ENCODE measurements around the gene KCNIP1.
"Not testable (repeated sequence)": the region's sequence is repeated elsewhere in the genome, so short reads cannot be mapped to it uniquely, and the experiment has no call there.

Gene KCNIP1

DNA sequence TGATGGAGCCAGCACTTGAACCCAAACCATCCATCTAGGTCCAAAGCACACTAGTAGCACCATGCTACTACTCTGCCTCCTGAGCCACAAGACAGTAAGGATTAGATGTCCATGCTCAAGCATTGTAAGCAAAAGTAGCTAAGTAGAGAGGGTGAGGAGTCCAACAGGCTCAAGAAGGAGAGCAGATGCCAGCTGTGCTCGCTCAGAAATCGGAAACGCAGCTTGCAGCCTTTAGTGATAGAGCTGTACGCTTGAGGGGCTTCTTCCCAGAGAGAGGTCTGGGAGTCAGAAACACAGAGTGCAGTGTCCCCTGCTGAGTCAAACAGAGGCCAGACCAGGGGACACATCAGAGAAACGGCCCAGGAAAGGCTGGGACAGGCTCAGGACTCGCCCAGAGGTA is 247.0 kb downstream of the KCNIP1 start:
- TF ChIP-seq CTCF (IDR thresholded peaks at IDR 0.05; ENCODE audit: insufficient read depth, low read depth, low read length, missing control alignments), result no peak
- no peak overlapping the region for H3K4me3 ChIP-seq (ENCODE audit: low read depth, low read length)
- no peak for DNase-seq (ENCODE audit: low read depth)

- no peak for DNase-seq (ENCODE audit: low read depth)
- no peak overlapping the region for H3K4me3 ChIP-seq (ENCODE audit: low read depth, low read length)
- TF ChIP-seq CTCF (IDR thresholded peaks at IDR 0.05; ENCODE audit: insufficient read depth, low read depth, low read length, missing control alignments), result no peak
Observed at GRCh38 chr5:170751631-170752030, 247.8 kb downstream of the KCNIP1 start.

GRCh38 chr5:170752257-170753215 is 248.7 kb downstream of the KCNIP1 start:
- TF ChIP-seq CTCF (IDR thresholded peaks at IDR 0.05; ENCODE audit: insufficient read depth, low read depth, low read length, missing control alignments), result no peak
- no peak for DNase-seq (ENCODE audit: low read depth)
- no peak overlapping the region for H3K4me3 ChIP-seq (ENCODE audit: low read depth, low read length)

DNA sequence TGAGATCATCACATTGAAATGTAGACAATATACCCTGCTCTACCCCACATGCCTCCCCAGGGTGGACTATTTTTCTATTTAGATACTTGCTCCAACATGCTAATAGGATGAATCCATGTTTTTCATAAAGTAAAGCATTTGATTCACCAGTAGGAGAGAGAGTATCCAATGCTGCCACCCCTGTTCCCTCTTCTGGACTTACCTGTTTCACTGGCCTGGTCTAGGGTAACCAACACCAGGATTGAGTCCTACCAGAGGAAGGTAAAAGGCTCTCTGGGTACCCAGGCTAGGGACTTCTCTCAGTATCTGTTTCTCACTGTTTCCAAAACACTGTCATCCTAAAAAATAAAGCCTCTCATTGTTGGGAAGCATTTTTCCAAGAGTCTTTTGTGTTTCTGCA is 249.5 kb downstream of the KCNIP1 start:
- DNase-seq (ENCODE audit: low read depth), result no peak
- H3K4me3 ChIP-seq (ENCODE audit: low read depth, low read length), result no peak overlapping the region
- TF ChIP-seq CTCF (IDR thresholded peaks at IDR 0.05; ENCODE audit: insufficient read depth, low read depth, low read length, missing control alignments), result no peak

DNA sequence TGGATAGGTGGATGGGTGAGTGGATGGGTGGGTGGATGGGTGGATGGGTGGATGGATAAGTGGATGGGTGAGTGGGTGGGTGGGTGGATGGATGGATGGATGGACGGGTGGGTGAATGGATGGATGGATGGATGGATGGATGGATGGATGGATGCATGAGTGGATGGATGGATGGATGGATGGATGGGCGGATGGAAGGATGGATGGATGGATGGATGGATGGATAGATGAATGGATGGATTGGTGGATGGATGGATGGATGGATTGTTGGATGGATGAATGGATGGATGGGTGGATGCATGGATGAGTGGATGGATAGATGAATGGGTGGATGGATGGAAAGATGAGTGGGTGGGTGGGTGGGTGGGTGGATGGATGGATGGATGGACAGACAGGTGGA is 250.7 kb downstream of the KCNIP1 start:
- not testable (repeated sequence) for DNase-seq (ENCODE audit: low read depth); H3K4me3 ChIP-seq (ENCODE audit: low read depth, low read length)

DNA sequence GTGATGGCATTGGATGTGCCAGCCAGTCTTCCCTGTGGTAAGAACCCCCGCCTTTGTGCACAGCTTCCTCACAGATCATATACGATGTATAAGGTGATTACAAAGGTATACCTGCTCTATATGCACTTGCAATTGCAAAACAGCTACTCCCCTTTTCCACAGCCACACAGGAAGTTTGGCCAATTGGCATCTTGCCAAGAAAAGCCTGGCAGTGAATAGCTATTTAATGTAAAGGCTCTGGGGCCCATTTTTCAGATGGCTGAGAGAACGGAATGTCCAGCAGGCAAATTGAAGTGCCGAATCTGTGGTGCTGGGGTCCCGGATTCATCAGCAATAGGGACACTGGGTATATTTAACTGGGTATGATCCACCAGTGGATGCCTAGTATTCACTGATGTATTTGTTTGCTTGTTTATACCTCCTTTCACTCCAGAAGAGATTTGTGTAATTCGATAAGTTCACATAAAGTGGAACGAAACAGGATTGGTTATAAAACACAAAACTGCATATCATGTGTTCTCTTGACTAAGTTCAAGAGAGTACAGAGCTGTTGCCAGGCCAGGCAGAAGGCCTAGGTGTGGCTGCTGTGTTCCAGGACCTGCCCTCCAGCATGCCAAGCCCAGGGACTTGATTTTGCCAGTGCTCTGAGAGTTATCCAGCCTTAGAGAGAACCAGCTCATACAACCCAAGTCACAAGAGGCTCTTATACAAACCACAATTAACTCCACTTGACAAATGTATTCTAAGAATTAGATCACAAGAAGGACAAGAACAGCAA is 252.0 kb downstream of the KCNIP1 start:
- DNase-seq (ENCODE audit: low read depth), result no peak
- no peak overlapping the region for H3K4me3 ChIP-seq (ENCODE audit: low read depth, low read length)
- no peak for TF ChIP-seq CTCF (IDR thresholded peaks at IDR 0.05; ENCODE audit: insufficient read depth, low read depth, low read length, missing control alignments)

DNA sequence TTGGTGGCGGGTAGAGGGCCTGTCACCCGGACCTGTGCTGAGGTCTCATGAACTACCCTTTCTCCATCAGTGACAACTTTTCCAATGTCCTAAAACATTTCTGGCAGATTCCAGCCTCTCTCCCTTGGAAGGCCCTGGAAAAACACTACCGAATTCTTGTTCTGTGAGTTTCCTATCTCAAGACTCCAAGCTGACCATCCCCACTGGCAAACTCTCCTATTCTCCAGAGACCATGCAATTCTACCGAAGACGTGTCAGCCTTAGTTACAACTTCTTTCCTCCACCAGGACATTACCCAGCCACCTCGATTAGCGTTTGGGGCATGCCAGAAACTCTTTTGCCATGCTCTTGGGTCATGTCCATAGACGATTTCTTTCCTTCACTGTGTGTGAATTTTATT is 252.9 kb downstream of the KCNIP1 start:
- H3K4me3 ChIP-seq (ENCODE audit: low read depth, low read length), result no peak overlapping the region
- no peak for DNase-seq (ENCODE audit: low read depth)
- no peak for TF ChIP-seq CTCF (IDR thresholded peaks at IDR 0.05; ENCODE audit: insufficient read depth, low read depth, low read length, missing control alignments)

All from GM12865 (cell line).